ENCODE measurements around the gene LRRC51. TPM values are rescaled to one million over a fixed set of nuclear protein-coding genes. Genes with fewer than 3 reads are reported as not detected.
A peak's percentile ranks its signal among the peaks of the same experiment; 100 is the strongest.

The LRRC51 gene, protein sequence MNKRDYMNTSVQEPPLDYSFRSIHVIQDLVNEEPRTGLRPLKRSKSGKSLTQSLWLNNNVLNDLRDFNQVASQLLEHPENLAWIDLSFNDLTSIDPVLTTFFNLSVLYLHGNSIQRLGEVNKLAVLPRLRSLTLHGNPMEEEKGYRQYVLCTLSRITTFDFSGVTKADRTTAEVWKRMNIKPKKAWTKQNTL
- 1 to 10 TPM; 3.1 to 4.6 TPM for polyA plus RNA-seq

DNA sequence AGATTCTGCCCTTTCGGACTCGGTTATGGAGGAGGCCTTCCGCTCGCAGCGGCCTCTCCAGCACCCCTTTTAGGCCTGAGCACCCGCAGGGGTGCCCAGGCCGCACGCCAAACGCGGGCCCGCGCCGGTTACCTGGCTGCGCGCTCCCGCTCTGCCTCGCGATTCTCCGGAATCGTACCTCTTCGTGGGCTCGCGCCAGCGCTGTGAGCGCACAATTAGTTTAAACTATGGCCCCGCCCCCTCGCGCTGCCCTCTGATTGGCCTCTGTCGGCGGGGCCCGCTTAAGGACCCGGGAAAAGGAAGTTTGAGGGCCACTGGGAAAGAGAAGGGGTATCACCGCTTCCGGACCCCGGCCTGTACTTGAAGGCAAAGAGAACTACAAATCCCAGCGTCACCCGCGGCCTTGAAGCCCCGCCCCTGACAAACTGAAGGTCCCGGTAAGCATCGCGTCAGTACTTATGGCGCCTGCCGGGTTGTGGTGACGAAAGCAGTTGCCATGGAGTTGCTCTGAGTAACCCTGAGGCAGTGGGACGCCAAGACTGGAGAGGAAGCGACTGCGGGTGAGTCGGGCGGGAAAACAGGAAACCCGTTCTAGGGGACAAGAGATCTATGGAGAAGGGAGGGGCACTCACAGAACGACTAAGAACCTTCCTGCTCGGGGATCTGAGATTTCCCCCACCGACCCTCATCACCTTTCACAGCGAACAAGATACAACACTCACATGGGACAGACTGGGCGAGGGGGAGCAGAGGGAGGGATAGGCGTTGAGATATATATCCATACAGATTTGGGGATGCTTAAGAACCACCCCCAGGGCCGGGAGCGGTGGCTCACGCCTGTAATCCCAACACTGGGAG is at the start of gene LRRC51, which contains the start of gene NUMA1:
TSS of gene LRRC51 (plus strand) at position 525 of the 858 bp plus-strand sequence. CDS start 8,234 bp downstream, outside the sequence.
TSS of gene NUMA1 (minus strand) at position 217 of the 858 bp plus-strand sequence. CDS start 44,599 bp downstream, outside the sequence.
- Histone ChIP-seq H3K4me1 (ENCODE audit: control insufficient read depth in 2 of 2, insufficient read depth in 2 of 2, low read length in 1 of 2) (peaks cover 0 to 4% of the 10 kb centered on the region in 2 donors), H3K36me3 (ENCODE audit: control insufficient read depth in 2 of 2, insufficient read depth in 2 of 2, low read length in 1 of 2) (no peaks in the 10 kb centered on the region), H3K9me3 (ENCODE audit: control insufficient read depth in 2 of 2, insufficient read depth in 1 of 2, low read depth in 1 of 2, low read length in 1 of 2) (no peaks in the 10 kb centered on the region), H3K27me3 (ENCODE audit: control insufficient read depth in 1 of 2, insufficient read depth in 2 of 2, low read length in 2 of 2) (no peaks in the 10 kb centered on the region), H3K27ac (ENCODE audit: low read depth in 2 of 2, low read length in 1 of 2) (peak within 1 kb of the TSS; percentile 97), H3K4me3 (ENCODE audit: low read depth in 1 of 2, low read length in 2 of 2) (peak within 1 kb of the TSS; percentile 65 to 75)
- 1% methylated on average over 54 to 60 of the region's 60 CpGs for WGBS, 2 donors

DNA sequence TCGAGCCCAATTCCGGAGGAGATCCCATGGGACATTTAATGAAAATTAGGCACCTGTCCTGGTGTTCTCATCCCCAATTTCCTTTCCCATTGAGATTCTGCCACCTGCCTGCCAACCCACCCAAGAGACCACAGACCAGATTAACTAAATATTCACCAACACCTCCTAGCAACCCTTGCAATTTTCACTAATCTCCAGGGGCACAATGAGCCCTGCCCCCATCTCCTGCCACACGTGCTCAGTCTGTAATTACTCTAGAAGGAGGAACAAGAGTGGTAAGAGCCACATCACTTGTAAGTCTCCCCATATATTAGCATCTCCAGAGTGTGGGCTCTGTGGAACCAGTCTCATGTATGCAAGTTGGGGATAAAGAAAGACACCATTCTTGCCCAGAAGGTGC is 44.0 kb upstream of the LRRC51 start:
- H3K36me3 ChIP-seq (ENCODE audit: control insufficient read depth in 2 of 2, insufficient read depth in 2 of 2, low read length in 1 of 2): no peaks in the 10 kb centered on the region
- H3K27me3 ChIP-seq (ENCODE audit: control insufficient read depth in 1 of 2, insufficient read depth in 2 of 2, low read length in 2 of 2): no peaks in the 10 kb centered on the region
- whole genome bisulfite sequencing, 2 donors: 64 to 67% methylated on average over 3 of the region's 3 CpGs
- H3K4me3 ChIP-seq (ENCODE audit: low read depth in 1 of 2, low read length in 2 of 2): no peak overlapping the region
- H3K4me1 ChIP-seq (ENCODE audit: control insufficient read depth in 2 of 2, insufficient read depth in 2 of 2, low read length in 1 of 2): peaks cover 0 to 9% of the 10 kb centered on the region in 2 donors
- no peak overlapping the region for H3K27ac ChIP-seq (ENCODE audit: low read depth in 2 of 2, low read length in 1 of 2)
- no peaks in the 10 kb centered on the region for H3K9me3 ChIP-seq (ENCODE audit: control insufficient read depth in 2 of 2, insufficient read depth in 1 of 2, low read depth in 1 of 2, low read length in 1 of 2)

DNA sequence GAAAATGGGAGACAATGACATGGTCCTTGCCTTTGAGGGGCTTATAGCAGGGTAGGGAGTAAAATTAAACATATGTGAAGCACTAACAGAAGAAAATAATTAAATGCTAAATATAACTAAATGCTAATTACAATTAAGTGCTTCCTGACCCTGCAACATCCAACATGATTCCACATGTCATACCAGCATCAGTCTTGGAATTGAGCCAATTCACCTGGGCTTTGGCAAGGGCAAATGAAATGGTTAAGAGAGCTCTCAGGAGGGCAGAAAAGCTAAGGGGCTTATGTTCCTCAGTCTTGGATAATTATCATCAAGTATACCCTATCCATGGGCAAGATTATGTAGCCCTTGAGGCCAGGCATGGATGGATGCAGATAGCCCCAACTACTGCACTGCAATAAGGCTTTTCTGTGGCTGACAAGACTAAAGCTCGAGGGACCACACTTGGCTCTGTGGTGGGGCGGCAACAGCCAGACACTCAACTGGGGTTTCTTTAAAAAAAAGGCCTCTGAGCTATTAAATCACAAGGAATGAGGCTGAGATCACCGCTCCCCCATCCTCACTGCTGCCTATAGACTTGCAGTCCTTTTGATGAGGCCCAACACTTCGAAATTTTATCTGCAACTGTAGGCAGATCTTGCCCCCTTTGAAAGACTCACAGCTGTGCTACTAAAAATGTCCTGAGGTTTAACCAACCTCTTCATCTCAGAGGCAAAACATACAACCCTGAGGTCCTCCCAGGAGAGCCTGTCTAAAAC is 42.9 kb upstream of the LRRC51 start:
- no peaks in the 10 kb centered on the region for H3K9me3 ChIP-seq (ENCODE audit: control insufficient read depth in 2 of 2, insufficient read depth in 1 of 2, low read depth in 1 of 2, low read length in 1 of 2)
- peak overlapping the region; percentile 52 to 90 for H3K27ac ChIP-seq (ENCODE audit: low read depth in 2 of 2, low read length in 1 of 2)
- H3K4me1 ChIP-seq (ENCODE audit: control insufficient read depth in 2 of 2, insufficient read depth in 2 of 2, low read length in 1 of 2): peaks cover 0 to 12% of the 10 kb centered on the region in 2 donors
- H3K36me3 ChIP-seq (ENCODE audit: control insufficient read depth in 2 of 2, insufficient read depth in 2 of 2, low read length in 1 of 2): peaks cover 0 to 2% of the 10 kb centered on the region in 2 donors
- 36 to 37% methylated on average over 4 of the region's 4 CpGs for WGBS, 2 donors
- H3K4me3 ChIP-seq (ENCODE audit: low read depth in 1 of 2, low read length in 2 of 2): peak overlapping the region in 1 of 2 donors; percentile 60
- H3K27me3 ChIP-seq (ENCODE audit: control insufficient read depth in 1 of 2, insufficient read depth in 2 of 2, low read length in 2 of 2): no peaks in the 10 kb centered on the region

DNA sequence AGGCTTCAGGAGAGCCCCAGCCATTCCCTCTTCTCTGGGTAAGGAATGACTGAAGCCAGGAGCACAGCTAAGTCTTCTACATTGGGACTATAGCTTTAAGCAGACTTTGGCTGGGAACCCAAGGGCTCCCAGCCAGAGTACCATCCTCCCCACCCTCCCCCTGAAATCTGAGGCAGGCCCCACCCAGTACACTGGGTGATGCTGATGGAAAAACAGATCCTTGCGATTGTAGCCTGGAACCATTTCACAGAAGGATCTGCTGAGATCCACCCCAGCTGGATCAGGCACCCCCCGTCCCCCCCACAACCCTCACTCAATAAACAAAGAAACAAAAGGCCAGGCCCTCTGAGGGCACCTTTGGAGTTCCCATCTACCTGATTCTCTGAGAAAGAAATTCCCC is 42.2 kb upstream of the LRRC51 start:
- 8 to 15% methylated on average over 2 of the region's 2 CpGs for WGBS, 2 donors
- peak overlapping the region in 1 of 2 donors; percentile 60 for H3K4me3 ChIP-seq (ENCODE audit: low read depth in 1 of 2, low read length in 2 of 2)

DNA sequence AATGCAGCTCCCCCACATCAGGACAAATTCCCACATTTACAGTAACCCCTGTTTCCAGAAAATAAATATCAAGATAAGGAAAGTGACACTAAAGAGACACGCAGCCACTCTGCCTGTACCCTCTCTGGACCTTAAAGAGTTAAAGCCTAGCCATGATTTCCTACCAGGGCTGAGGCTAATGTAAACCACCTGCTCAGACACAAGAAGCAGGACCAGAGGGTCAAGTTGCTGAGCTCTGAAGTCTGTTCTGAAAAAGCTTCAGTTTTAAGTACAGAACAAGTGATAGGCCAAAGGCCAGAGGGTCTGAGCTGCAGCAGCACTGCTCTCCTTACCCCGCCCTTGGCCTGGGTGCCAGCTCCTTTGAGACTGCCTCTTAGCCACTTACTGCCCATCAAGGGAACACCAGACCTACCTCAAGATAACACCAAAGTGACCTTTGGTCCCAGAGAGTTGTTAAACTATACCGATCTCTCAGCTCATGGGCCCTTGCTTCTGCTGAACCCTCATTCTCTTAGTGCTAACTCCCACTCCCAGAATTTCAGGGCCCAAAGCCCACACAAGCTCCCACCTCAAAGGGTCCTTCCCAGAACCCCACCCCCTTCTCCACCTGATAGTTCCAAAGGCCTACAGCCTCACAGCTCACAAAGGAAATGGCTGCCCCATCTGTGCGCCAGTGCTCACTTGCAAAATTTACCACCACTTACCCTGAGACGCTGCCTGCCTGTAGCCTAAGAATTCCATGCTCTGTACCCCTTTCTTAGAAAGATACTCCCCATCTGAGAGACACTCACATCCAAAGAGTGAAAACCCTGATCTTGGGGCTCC is 41.4 kb upstream of the LRRC51 start:
- WGBS, 2 donors: 21 to 22% methylated on average over 5 of the region's 5 CpGs
- Histone ChIP-seq H3K27ac (ENCODE audit: low read depth in 2 of 2, low read length in 1 of 2) (peak overlapping the region; percentile 90 to 96), H3K9me3 (ENCODE audit: control insufficient read depth in 2 of 2, insufficient read depth in 1 of 2, low read depth in 1 of 2, low read length in 1 of 2) (no peaks in the 10 kb centered on the region), H3K27me3 (ENCODE audit: control insufficient read depth in 1 of 2, insufficient read depth in 2 of 2, low read length in 2 of 2) (no peaks in the 10 kb centered on the region), H3K4me3 (ENCODE audit: low read depth in 1 of 2, low read length in 2 of 2) (peak overlapping the region; percentile 60 to 64), H3K36me3 (ENCODE audit: control insufficient read depth in 2 of 2, insufficient read depth in 2 of 2, low read length in 1 of 2) (peaks cover 0 to 2% of the 10 kb centered on the region in 2 donors), H3K4me1 (ENCODE audit: control insufficient read depth in 2 of 2, insufficient read depth in 2 of 2, low read length in 1 of 2) (peaks cover 0 to 12% of the 10 kb centered on the region in 2 donors)

More for the DNA sequence above, 42.2 kb upstream of the LRRC51 start:
- peaks cover 0 to 12% of the 10 kb centered on the region in 2 donors for H3K4me1 ChIP-seq (ENCODE audit: control insufficient read depth in 2 of 2, insufficient read depth in 2 of 2, low read length in 1 of 2)
- H3K27ac ChIP-seq (ENCODE audit: low read depth in 2 of 2, low read length in 1 of 2): peak overlapping the region; percentile 90 to 96
- H3K36me3 ChIP-seq (ENCODE audit: control insufficient read depth in 2 of 2, insufficient read depth in 2 of 2, low read length in 1 of 2): peaks cover 0 to 2% of the 10 kb centered on the region in 2 donors
- H3K27me3 ChIP-seq (ENCODE audit: control insufficient read depth in 1 of 2, insufficient read depth in 2 of 2, low read length in 2 of 2): no peaks in the 10 kb centered on the region
- no peaks in the 10 kb centered on the region for H3K9me3 ChIP-seq (ENCODE audit: control insufficient read depth in 2 of 2, insufficient read depth in 1 of 2, low read depth in 1 of 2, low read length in 1 of 2)

DNA sequence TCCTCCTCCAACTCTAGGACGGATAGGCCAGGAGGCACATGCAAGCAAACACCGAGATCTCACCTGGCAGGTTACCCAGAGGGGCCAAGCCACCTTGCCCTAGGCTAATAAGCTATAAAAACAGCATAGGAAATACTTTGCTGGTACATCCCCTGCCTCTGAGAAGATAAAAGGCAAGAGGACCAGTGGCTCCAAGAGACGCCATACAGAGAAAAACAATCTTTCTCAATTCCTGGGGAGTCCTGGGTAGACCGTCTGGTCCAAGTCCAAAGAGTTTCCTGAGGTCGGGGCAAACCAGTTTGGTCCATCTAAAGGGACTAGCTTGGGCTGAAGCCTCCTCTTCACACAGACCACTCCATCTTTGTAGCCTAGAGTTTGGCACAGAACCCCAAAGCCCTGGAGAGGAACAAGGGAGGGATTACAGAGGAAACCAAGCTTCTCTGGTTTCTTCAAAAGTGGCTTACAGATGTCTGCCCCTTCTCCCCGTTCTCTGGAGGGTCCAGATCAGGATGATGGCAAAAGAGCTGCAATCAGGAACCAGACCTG is 40.7 kb upstream of the LRRC51 start:
- Histone ChIP-seq H3K4me1 (ENCODE audit: control insufficient read depth in 2 of 2, insufficient read depth in 2 of 2, low read length in 1 of 2) (peaks cover 0 to 12% of the 10 kb centered on the region in 2 donors), H3K27me3 (ENCODE audit: control insufficient read depth in 1 of 2, insufficient read depth in 2 of 2, low read length in 2 of 2) (no peaks in the 10 kb centered on the region), H3K27ac (ENCODE audit: low read depth in 2 of 2, low read length in 1 of 2) (peak overlapping the region; percentile 90 to 96), H3K36me3 (ENCODE audit: control insufficient read depth in 2 of 2, insufficient read depth in 2 of 2, low read length in 1 of 2) (peaks cover 0 to 2% of the 10 kb centered on the region in 2 donors), H3K4me3 (ENCODE audit: low read depth in 1 of 2, low read length in 2 of 2) (peak overlapping the region; percentile 60 to 64), H3K9me3 (ENCODE audit: control insufficient read depth in 2 of 2, insufficient read depth in 1 of 2, low read depth in 1 of 2, low read length in 1 of 2) (no peaks in the 10 kb centered on the region)
- WGBS, 2 donors: 8% methylated on average over 6 of the region's 6 CpGs

DNA sequence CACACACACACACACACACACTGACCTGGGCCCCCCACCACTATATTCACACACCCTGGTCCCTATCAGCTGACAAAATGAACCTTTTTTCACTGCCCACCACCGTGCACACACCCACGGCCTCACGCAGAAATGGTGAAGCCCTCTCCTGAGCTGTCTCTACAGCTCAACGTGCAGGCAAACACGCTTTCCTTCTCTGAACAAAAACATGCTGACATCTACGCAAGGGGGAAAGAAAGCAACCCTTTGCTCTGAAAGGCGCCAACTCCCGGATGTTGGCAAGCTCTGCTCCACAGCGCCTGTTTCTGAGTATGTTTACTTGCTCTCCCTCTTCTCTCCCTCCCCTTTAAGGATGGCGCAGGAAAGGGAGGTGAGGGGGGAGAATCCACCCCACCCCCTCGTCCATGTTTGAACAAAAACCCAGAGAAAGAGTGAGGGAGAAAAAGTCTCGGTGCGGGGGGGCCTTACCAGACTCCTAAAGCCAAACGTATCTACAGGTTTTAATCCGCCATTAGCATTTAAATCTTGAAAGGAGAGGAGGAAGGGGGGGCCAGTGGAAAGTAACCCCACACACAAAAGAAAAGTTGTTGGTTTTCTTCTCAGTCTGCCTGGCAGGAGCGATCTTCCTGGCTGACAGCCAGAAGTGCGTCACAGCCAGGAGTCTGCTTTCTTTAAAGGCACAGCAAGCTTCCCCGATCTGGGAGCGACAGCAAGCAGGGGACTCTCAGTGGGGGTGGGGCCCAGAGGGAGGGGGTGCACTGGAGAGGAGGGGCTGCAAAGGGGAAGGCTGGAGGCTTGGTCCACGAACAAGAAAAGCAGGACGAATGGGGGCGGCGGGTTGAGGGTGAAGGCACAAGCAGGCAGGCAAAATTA is 39.9 kb upstream of the LRRC51 start:
- Histone ChIP-seq H3K27ac (ENCODE audit: low read depth in 2 of 2, low read length in 1 of 2) (peak overlapping the region; percentile 90 to 96), H3K4me1 (ENCODE audit: control insufficient read depth in 2 of 2, insufficient read depth in 2 of 2, low read length in 1 of 2) (peaks cover 0 to 12% of the 10 kb centered on the region in 2 donors), H3K4me3 (ENCODE audit: low read depth in 1 of 2, low read length in 2 of 2) (peak overlapping the region; percentile 60 to 64), H3K9me3 (ENCODE audit: control insufficient read depth in 2 of 2, insufficient read depth in 1 of 2, low read depth in 1 of 2, low read length in 1 of 2) (no peaks in the 10 kb centered on the region), H3K27me3 (ENCODE audit: control insufficient read depth in 1 of 2, insufficient read depth in 2 of 2, low read length in 2 of 2) (no peaks in the 10 kb centered on the region), H3K36me3 (ENCODE audit: control insufficient read depth in 2 of 2, insufficient read depth in 2 of 2, low read length in 1 of 2) (peaks cover 0 to 3% of the 10 kb centered on the region in 2 donors)
- WGBS, 2 donors: 0 to 1% methylated on average over 21 to 23 of the region's 23 CpGs

All from esophagus (tissue), 2 donors.